ENCODE results near the gene CHMP1A. TPM values are rescaled to one million over a fixed set of nuclear protein-coding genes. Genes with fewer than 3 reads are reported as not detected.
A peak's percentile ranks its signal among the peaks of the same experiment; 100 is the strongest.

Gene CHMP1A
- total RNA-seq (2021; fragmentation: NEBNext Ultra II Directional; extraction: Animal tissue kit (Norgen Biotek cat#: 25700)) = 10 to 100 TPM; 85.6 to 93.1 (median 87.2) TPM
- long read RNA-seq, transcript CHMP1A-202 (6 exons, 2,295 nt) = major isoform, 16 of 188 reads
- long read RNA-seq, partial matches to known transcripts = 2 of 188 reads
- long read RNA-seq, other reads (novel, unspliced or antisense) = 163 of 188 reads

- DNase-seq = peak; percentile 79
- peaks cover 27% of the 10 kb centered on the region for H3K36me3 Mint-ChIP-seq (ENCODE audit: low read depth)
- H3K4me1 Mint-ChIP-seq (ENCODE audit: low read depth) = peaks cover 12% of the 10 kb centered on the region
- peak within 1 kb of the TSS; percentile 96 for H3K4me3 Mint-ChIP-seq
- peaks cover 2% of the 10 kb centered on the region for H3K27me3 Mint-ChIP-seq (ENCODE audit: insufficient read depth)
- H3K27ac Mint-ChIP-seq = peak within 1 kb of the TSS; percentile 92
- H3K9me3 Mint-ChIP-seq = no peaks in the 10 kb centered on the region
- TF ChIP-seq CTCF (IDR thresholded peaks at IDR 0.05) = no peak
These were observed at the start of gene CHMP1A, which contains the start of gene SPATA33 for GRCh38 chr16:89657442-89658220. Gene CHMP1A (minus strand): TSS chr16:89657708. CDS start chr16:89657588, 120 bp downstream. Gene SPATA33 (plus strand): TSS chr16:89657836. CDS start chr16:89657912, 76 bp downstream.

- no peak overlapping the region for H3K27ac Mint-ChIP-seq
- no peaks in the 10 kb centered on the region for H3K4me1 Mint-ChIP-seq (ENCODE audit: low read depth)
- H3K9me3 Mint-ChIP-seq = no peaks in the 10 kb centered on the region
- no peak overlapping the region for H3K4me3 Mint-ChIP-seq
- no peaks in the 10 kb centered on the region for H3K36me3 Mint-ChIP-seq (ENCODE audit: low read depth)
- H3K27me3 Mint-ChIP-seq (ENCODE audit: insufficient read depth) = peaks cover 4% of the 10 kb centered on the region; the same call in 1 of the 2 replicates
- TF ChIP-seq CTCF (IDR thresholded peaks at IDR 0.05) = no peak
- DNase-seq = no peak
These were observed 49.2 kb upstream of the CHMP1A start for GRCh38 chr16:89706518-89707260.

- H3K27ac Mint-ChIP-seq = no peak overlapping the region
These were observed 47.5 kb upstream of the CHMP1A start for GRCh38 chr16:89705006-89705405.

GRCh38 chr16:89704281-89704680 is 46.8 kb upstream of the CHMP1A start:
- Mint-ChIP-seq H3K27me3 (ENCODE audit: insufficient read depth) (peaks cover 2% of the 10 kb centered on the region; the same call in 1 of the 2 replicates), H3K9me3 (no peaks in the 10 kb centered on the region), H3K4me1 (ENCODE audit: low read depth) (peaks cover 6% of the 10 kb centered on the region; the same call in 1 of the 2 replicates), H3K4me3 (no peak overlapping the region), H3K27ac (no peak overlapping the region), H3K36me3 (ENCODE audit: low read depth) (no peaks in the 10 kb centered on the region)
- no peak for DNase-seq
- TF ChIP-seq CTCF (IDR thresholded peaks at IDR 0.05) = 0 out of 2 replicates have a peak, but pooled peaks have one; percentile 10

More at GRCh38 chr16:89705006-89705405, 47.5 kb upstream of the CHMP1A start:
- Mint-ChIP-seq H3K4me1 (ENCODE audit: low read depth) (peaks cover 2% of the 10 kb centered on the region; the same call in 1 of the 2 replicates), H3K36me3 (ENCODE audit: low read depth) (no peaks in the 10 kb centered on the region), H3K9me3 (no peaks in the 10 kb centered on the region), H3K27me3 (ENCODE audit: insufficient read depth) (peaks cover 2% of the 10 kb centered on the region; the same call in 1 of the 2 replicates), H3K4me3 (no peak overlapping the region)
- no peak for DNase-seq
- no peak for TF ChIP-seq CTCF (IDR thresholded peaks at IDR 0.05)
